Measurements from ENCODE around the gene KDM3B. TPM values are rescaled to one million over a fixed set of nuclear protein-coding genes. Genes with fewer than 3 reads are reported as not detected.

Gene KDM3B
- polyA plus RNA-seq, 2 of the 4 experiments (the other 2 are of a cell fraction), result 38.1 to 52.5 TPM

DNA sequence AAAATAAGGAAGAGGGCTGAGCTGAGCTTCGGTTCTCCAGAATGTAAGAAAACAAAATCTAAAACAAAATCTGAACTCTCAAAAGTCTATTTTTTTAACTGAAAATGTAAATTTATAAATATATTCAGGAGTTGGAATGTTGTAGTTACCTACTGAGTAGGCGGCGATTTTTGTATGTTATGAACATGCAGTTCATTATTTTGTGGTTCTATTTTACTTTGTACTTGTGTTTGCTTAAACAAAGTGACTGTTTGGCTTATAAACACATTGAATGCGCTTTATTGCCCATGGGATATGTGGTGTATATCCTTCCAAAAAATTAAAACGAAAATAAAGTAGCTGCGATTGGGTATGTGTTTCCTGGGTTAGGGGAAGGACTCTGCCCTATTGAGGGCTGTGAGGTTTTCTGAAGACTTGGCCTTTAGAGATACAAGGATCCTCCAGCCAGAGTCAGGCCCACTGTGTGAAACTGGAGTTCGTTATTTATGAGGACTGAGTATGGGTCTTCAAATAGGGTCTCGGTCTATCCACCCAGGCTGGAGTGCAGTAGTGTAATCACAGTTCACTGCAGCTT lies 116.6 kb downstream of the KDM3B start:
- CTCF ChIA-PET, result interaction anchor here (0.9 to 2.8 kb wide), 3 partner anchors 23 to 79 kb away, joined by 3 to 13 read pairs (median 4); no protein-coding TSS in a partner anchor

DNA sequence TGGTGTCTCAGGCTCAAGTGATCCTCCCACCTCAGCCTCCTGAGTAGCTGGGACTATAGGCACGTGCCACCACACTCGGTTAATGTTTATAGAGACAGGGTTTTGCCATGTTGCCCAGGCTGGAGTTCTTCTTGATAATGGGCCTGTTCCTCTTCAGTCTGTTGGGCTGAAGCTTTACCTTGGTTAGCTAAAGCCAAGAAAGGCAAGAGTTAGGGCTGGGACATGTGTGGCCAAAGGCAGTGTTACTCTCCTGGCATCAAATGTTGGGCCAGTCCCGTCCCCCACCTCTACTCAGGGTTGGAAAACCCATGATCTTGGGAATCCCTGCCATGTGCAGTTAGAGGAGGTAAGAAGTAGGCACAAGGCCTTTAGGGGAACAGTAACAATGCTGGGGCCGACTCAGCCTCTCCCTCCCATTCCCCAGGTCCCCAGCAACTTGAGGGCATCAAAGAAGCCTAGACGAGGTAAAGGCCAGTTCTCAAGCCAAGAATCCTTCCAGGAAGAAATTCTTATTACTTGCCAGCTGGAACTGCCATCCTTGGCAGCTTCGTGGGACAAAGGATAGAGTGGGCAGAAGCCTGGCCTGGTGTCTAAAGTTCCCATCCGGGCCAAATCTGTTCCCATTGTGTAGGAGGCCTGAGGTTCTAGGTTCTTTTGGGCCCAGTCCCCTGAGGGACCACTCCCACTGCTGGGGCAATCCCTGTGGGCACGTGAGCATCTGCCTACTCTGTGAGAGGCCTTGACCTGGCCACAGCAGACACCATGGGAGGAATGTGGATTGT lies 117.2 kb downstream of the KDM3B start:
- DNase-seq (ENCODE audit: low read depth in 1 of 2, low spot score in 1 of 2) (peak; percentile 35 to 94), FAIRE-seq (no peak), ATAC-seq (peak; percentile 37 to 52)
- H3K9me3 ChIP-seq, result no peaks in the 10 kb centered on the region
- H3K4me1 ChIP-seq, result peaks cover 6% of the 10 kb centered on the region; the same call in 2 of the 3 replicates
- H3K27ac ChIP-seq, result no peak overlapping the region
- no peak overlapping the region for H3K4me3 ChIP-seq
- CTCF ChIA-PET, result interaction anchor here (0.9 to 2.8 kb wide), 3 partner anchors 24 to 79 kb away, joined by 3 to 13 read pairs (median 4); no protein-coding TSS in a partner anchor
- H3K4me2 ChIP-seq, result no peak overlapping the region
- WGBS (ENCODE audit: missing lambda C conversion rate), result 53% methylated on average over 8 of the region's 8 CpGs
- POLR2A ChIA-PET, result no interaction called here
- no peak; the same call in none of the 2 replicates for TF ChIP-seq ZSCAN20 (CRISPR knock-in tag; IDR thresholded peaks at IDR 0.05)
- TF ChIP-seq NFE2L2 (conservative IDR thresholded peaks at IDR 0.05; ENCODE audit: low read length), result 0 out of 2 replicates have a peak, but pooled peaks have one; percentile 2
- TF ChIP-seq BHLHE40 (IDR thresholded peaks at IDR 0.05; ENCODE audit: low read depth, low read length), result peak; percentile 71
- no peak for TF ChIP-seq SREBF2 (IDR thresholded peaks at IDR 0.05)
- TF ChIP-seq, protein P1, sequence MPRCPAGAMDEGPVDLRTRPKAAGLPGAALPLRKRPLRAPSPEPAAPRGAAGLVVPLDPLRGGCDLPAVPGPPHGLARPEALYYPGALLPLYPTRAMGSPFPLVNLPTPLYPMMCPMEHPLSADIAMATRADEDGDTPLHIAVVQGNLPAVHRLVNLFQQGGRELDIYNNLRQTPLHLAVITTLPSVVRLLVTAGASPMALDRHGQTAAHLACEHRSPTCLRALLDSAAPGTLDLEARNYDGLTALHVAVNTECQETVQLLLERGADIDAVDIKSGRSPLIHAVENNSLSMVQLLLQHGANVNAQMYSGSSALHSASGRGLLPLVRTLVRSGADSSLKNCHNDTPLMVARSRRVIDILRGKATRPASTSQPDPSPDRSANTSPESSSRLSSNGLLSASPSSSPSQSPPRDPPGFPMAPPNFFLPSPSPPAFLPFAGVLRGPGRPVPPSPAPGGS (IDR thresholded peaks at IDR 0.05), result no peak
- no peak for TF ChIP-seq NR3C1 (IDR thresholded peaks at IDR 0.05)
- TF ChIP-seq PHF8 (IDR thresholded peaks at IDR 0.05; ENCODE audit: borderline replicate concordance, low read depth), result no peak
- TF ChIP-seq RARB (CRISPR knock-in tag; IDR thresholded peaks at IDR 0.05), result peak; percentile 99
- peak; percentile 74 for TF ChIP-seq HEYL (CRISPR knock-in tag; IDR thresholded peaks at IDR 0.05)
- 0 out of 2 replicates have a peak, but pooled peaks have one; percentile 7 for TF ChIP-seq ESRRA (IDR thresholded peaks at IDR 0.05; ENCODE audit: borderline replicate concordance, low read length)
- TF ChIP-seq CHD4 (IDR thresholded peaks at IDR 0.05; ENCODE audit: borderline replicate concordance), result no peak
- peak; percentile 97 for TF ChIP-seq POLR2AphosphoS2 (conservative IDR thresholded peaks at IDR 0.05; ENCODE audit: low read length)
- TF ChIP-seq, protein P2, sequence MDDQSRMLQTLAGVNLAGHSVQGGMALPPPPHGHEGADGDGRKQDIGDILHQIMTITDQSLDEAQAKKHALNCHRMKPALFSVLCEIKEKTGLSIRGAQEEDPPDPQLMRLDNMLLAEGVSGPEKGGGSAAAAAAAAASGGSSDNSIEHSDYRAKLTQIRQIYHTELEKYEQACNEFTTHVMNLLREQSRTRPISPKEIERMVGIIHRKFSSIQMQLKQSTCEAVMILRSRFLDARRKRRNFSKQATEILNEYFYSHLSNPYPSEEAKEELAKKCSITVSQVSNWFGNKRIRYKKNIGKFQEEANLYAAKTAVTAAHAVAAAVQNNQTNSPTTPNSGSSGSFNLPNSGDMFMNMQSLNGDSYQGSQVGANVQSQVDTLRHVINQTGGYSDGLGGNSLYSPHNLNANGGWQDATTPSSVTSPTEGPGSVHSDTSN (IDR thresholded peaks at IDR 0.05), result no peak
- no peak for TF ChIP-seq RAD21 (conservative IDR thresholded peaks at IDR 0.05 in 1 of 2, IDR thresholded peaks at IDR 0.05 in 1 of 2)
- TF ChIP-seq EHF (CRISPR knock-in tag; IDR thresholded peaks at IDR 0.05), result peak; percentile 98
- TF ChIP-seq ZFP36 (IDR thresholded peaks at IDR 0.05; ENCODE audit: borderline replicate concordance, partially characterized antibody), result no peak
- no peak for TF ChIP-seq CEBPB (IDR thresholded peaks at IDR 0.05)
- TF ChIP-seq EP300 (IDR thresholded peaks at IDR 0.05), result no peak
- TF ChIP-seq, protein P3, sequence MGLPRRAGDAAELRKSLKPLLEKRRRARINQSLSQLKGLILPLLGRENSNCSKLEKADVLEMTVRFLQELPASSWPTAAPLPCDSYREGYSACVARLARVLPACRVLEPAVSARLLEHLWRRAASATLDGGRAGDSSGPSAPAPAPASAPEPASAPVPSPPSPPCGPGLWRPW (IDR thresholded peaks at IDR 0.05), result no peak
- TF ChIP-seq HOXB5 (CRISPR knock-in tag; IDR thresholded peaks at IDR 0.05), result peak; percentile 85
- TF ChIP-seq HOXA7 (CRISPR knock-in tag; IDR thresholded peaks at IDR 0.05), result peak; percentile 100
- no peak for TF ChIP-seq ZNF302 (CRISPR knock-in tag; IDR thresholded peaks at IDR 0.05)
- TF ChIP-seq ATOH8 (CRISPR knock-in tag; IDR thresholded peaks at IDR 0.05; ENCODE audit: low read depth), result peak; percentile 73
- TF ChIP-seq, protein P4, sequence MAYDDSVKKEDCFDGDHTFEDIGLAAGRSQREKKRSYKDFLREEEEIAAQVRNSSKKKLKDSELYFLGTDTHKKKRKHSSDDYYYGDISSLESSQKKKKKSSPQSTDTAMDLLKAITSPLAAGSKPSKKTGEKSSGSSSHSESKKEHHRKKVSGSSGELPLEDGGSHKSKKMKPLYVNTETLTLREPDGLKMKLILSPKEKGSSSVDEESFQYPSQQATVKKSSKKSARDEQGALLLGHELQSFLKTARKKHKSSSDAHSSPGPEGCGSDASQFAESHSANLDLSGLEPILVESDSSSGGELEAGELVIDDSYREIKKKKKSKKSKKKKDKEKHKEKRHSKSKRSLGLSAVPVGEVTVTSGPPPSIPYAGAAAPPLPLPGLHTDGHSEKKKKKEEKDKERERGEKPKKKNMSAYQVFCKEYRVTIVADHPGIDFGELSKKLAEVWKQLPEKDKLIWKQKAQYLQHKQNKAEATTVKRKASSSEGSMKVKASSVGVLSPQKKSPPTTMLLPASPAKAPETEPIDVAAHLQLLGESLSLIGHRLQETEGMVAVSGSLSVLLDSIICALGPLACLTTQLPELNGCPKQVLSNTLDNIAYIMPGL (CRISPR knock-in tag; IDR thresholded peaks at IDR 0.05; ENCODE audit: borderline replicate concordance), result peak; percentile 99
- no peak for TF ChIP-seq NPAS2 (CRISPR knock-in tag; IDR thresholded peaks at IDR 0.05; ENCODE audit: borderline replicate concordance)

More for the DNA sequence above, 116.6 kb downstream of the KDM3B start:
- Histone ChIP-seq H3K9me3 (no peaks in the 10 kb centered on the region), H3K4me2 (no peak overlapping the region), H3K4me1 (peaks cover 6% of the 10 kb centered on the region; the same call in 2 of the 3 replicates), H3K4me3 (no peak overlapping the region), H3K27ac (no peak overlapping the region)
- FAIRE-seq, result no peak
- WGBS (ENCODE audit: missing lambda C conversion rate), result 79% methylated on average over 8 of the region's 8 CpGs
- ATAC-seq, result peak in 1 of 2 experiments; percentile 0; a peak in 1 of 6 replicates
- DNase-seq (ENCODE audit: low read depth in 1 of 2, low spot score in 1 of 2), result no peak
- peak; percentile 97 for TF ChIP-seq POLR2AphosphoS2 (conservative IDR thresholded peaks at IDR 0.05; ENCODE audit: low read length)
- no peak for TF ChIP-seq GATA3 (IDR thresholded peaks at IDR 0.05; ENCODE audit: borderline replicate concordance)
- TF ChIP-seq, protein P4 (CRISPR knock-in tag; IDR thresholded peaks at IDR 0.05; ENCODE audit: borderline replicate concordance), result peak; percentile 59; the same call in 1 of the 2 replicates
- POLR2A ChIA-PET, result no interaction called here
